HFFc6 (cell line): Measurements from ENCODE around the gene B3GNT9. TPM values are rescaled to one million over a fixed set of nuclear protein-coding genes. Genes with fewer than 3 reads are reported as not detected.

Source experiments
- DNase-seq: peaks from one replicate; pipeline ENCODE4 v3.0.0-alpha.2; 2018
- H3K27ac Mint-ChIP-seq: 2 replicates; pipeline ENCODE4 v1.8.0; 2020; ENCODE audit warnings: mild to moderate bottlenecking, mixed read lengths
- H3K27me3 Mint-ChIP-seq: 2 replicates; pipeline ENCODE4 v1.8.0; 2021; ENCODE audit warnings: mild to moderate bottlenecking, moderate library complexity, mixed read lengths; ENCODE audit not compliant: insufficient read depth
- H3K36me3 Mint-ChIP-seq: 2 replicates; pipeline ENCODE4 v1.8.0; 2021; ENCODE audit warnings: low read depth, mixed read lengths
- H3K4me1 Mint-ChIP-seq: 2 replicates; pipeline ENCODE4 v1.8.0; 2020; ENCODE audit warnings: low read depth, mixed read lengths
- H3K4me3 Mint-ChIP-seq: 2 replicates; pipeline ENCODE4 v1.8.0; 2020; ENCODE audit warnings: mild to moderate bottlenecking, moderate library complexity, mixed read lengths
- H3K9me3 Mint-ChIP-seq: 2 replicates; pipeline ENCODE4 v1.8.0; 2020; ENCODE audit warnings: mild to moderate bottlenecking, mixed read lengths
- CTCF ChIP-seq: fragments of 200-600 bp; sonication (generic); IDR thresholded peaks from 2 replicates; pipeline ENCODE4 v1.5.0; 2021; ENCODE audit warnings: antibody characterized with exemption, mild to moderate bottlenecking
- total RNA-seq, 6 experiments: library from RNA; stranded (reverse); fragmentation: NEBNext Ultra II Directional; extraction: Animal tissue kit (Norgen Biotek cat#: 25700); gene quantifications; 2 replicates in 1 of 6; 3 replicates in 5 of 6; pipeline ENCODE4 v1.2.3, GENCODE V29; 2021

Gene B3GNT9
- total RNA-seq, 6 experiments from 2014 or later, result 45.7 to 55.1 (median 50.1) TPM

GRCh38 chr16:67173808-67174705 lies 23.3 kb upstream of the B3GNT9 start:
- peak; percentile 85 for DNase-seq
- no peaks in the 10 kb centered on the region; the same call in 1 of the 2 replicates for H3K27me3 Mint-ChIP-seq
- peak overlapping the region; percentile 90 for H3K4me3 Mint-ChIP-seq
- H3K4me1 Mint-ChIP-seq, result peaks cover 33% of the 10 kb centered on the region
- TF ChIP-seq CTCF, result peak; percentile 58
- H3K36me3 Mint-ChIP-seq, result peaks cover 4% of the 10 kb centered on the region; the same call in 1 of the 2 replicates
- H3K27ac Mint-ChIP-seq, result peak overlapping the region; percentile 90
- H3K9me3 Mint-ChIP-seq, result no peaks in the 10 kb centered on the region

DNA sequence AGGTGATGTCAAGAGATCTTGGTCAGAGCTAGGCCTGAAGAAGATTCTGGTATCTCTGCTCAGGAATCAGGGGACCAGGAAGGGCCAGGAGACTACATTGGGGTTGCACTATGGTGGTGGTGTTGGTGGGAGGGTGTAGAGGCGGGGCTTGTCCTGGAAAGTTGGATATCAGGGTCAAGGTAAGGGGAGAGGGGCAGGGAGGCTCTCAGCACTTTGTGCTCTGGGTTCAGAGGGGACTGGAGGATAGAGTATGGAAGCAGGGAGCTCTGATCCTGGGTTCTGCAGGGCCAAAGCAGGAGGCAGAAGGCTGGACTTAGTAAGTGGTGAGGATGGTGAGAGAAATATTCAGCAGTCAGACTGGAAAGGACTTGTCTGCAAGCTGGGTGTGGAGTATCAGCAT lies 22.5 kb upstream of the B3GNT9 start:
- Mint-ChIP-seq H3K4me3 (peak overlapping the region; percentile 90), H3K27me3 (no peaks in the 10 kb centered on the region; the same call in 1 of the 2 replicates), H3K27ac (peak overlapping the region; percentile 90), H3K4me1 (peaks cover 33% of the 10 kb centered on the region), H3K36me3 (no peaks in the 10 kb centered on the region), H3K9me3 (no peaks in the 10 kb centered on the region)
- no peak for TF ChIP-seq CTCF
- no peak for DNase-seq

DNA sequence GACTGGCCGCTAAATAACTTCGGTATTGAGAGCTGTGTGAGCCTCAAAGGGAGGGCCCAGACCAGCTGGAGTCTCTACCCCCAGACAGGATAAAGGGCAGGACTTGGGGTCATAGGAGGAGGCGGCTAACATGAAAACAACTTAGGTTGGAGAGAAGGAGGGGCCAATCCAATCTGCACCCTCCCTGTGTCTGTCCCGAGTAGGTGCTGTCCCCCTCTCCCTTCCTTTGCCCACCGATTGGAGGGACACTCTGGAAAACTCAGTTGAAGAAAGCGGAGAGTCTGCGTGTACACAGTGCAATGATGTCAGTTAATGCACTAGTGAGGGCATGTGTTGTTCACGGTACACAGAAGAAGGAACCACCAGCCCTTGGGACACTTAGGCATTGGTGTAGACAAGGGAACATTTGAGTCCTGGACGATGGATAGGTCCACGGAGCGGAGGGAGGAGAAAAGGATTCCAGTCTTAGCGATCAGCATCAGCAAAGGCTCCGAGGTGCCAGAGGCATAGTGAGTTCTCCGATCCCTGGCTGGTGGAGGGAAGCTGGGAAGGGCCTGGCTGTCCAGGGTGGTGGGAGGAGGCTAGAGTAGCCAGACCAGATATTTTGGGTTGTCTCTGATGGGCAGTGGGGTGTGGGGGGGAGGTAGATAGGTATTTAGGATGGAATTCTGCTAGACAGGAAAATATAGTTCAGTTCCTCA lies 20.3 kb upstream of the B3GNT9 start:
- no peak for DNase-seq
- Mint-ChIP-seq H3K27me3 (peaks cover under 1% of the 10 kb centered on the region; the same call in 1 of the 2 replicates), H3K27ac (peak overlapping the region; percentile 89), H3K4me1 (peaks cover 33% of the 10 kb centered on the region), H3K4me3 (peak overlapping the region; percentile 92), H3K36me3 (no peaks in the 10 kb centered on the region), H3K9me3 (no peaks in the 10 kb centered on the region)
- no peak for TF ChIP-seq CTCF

- H3K4me1 Mint-ChIP-seq, result peaks cover 33% of the 10 kb centered on the region
- H3K4me3 Mint-ChIP-seq, result peak within 1 kb of the TSS; percentile 92
- 0 out of 2 replicates have a peak, but pooled peaks cover 3% of the 10 kb centered on the region for H3K27me3 Mint-ChIP-seq
- H3K36me3 Mint-ChIP-seq, result no peaks in the 10 kb centered on the region
- peak; percentile 62 for DNase-seq
- H3K9me3 Mint-ChIP-seq, result no peaks in the 10 kb centered on the region
- TF ChIP-seq CTCF, result no peak
- H3K27ac Mint-ChIP-seq, result peak within 1 kb of the TSS; percentile 89
Measured at GRCh38 chr16:67170168-67170948, 19.6 kb upstream of the B3GNT9 start, which contains the start of gene NOL3. Gene NOL3, plus strand, starts transcription at chr16:67170538.

- TF ChIP-seq CTCF, result peak; percentile 83
- no peaks in the 10 kb centered on the region for H3K9me3 Mint-ChIP-seq
- H3K4me3 Mint-ChIP-seq, result peak overlapping the region; percentile 92
- no peaks in the 10 kb centered on the region for H3K36me3 Mint-ChIP-seq
- H3K4me1 Mint-ChIP-seq, result peaks cover 33% of the 10 kb centered on the region
- no peak for DNase-seq
- 0 out of 2 replicates have a peak, but pooled peaks cover 8% of the 10 kb centered on the region for H3K27me3 Mint-ChIP-seq
- peak overlapping the region; percentile 89 for H3K27ac Mint-ChIP-seq
Measured at GRCh38 chr16:67169642-67170167, 18.9 kb upstream of the B3GNT9 start.
